Ecto neural progenitor cell (in vitro differentiated cells): ENCODE data around the gene PRSS56.

Source experiments
- DNase-seq: peaks from one replicate; pipeline ENCODE4 v3.0.0-alpha.2; 2018; ENCODE audit warnings: low spot score

Gene PRSS56

DNA sequence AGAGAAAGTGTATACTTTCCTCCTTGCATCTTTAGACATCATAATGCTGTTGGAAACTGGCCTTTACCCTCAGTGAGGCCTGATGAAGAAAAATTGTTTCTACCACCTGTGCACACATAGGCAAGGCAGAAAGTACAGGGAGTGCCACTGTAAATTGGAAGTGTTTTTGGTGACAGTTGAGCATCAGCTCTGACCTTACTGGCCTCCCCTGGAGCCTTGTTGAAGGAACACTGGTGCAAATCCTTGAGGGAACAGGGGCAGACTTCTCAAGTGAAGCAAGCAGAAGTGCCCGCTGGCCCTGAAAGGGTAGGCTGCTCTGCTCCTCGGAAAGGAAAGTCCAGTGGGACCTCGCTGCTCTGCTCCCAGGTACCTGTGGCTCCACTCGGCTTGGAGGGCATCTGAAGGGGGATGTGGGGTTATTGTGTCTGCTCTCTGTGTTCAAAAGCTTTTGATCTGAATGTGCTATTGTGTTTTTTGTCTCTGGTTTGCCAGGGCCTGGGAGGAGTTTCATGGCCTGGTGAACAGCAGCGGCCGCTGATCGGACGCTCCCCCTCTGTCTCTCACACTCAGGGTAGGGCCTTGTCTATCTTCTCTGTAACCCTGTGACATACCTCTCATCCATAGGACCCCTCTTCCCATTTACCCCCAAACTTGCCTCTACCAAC lies 53.7 kb downstream of the PRSS56 start:
- DNase-seq: no peak

GRCh38 chr2:232574674-232575403 lies 54.7 kb downstream of the PRSS56 start:
- no peak for DNase-seq
